Tibial nerve (tissue), 4 donors: ENCODE results near the gene DTNBP1. TPM values are rescaled to one million over a fixed set of nuclear protein-coding genes. Genes with fewer than 3 reads are reported as not detected.

Source experiments
- DNase-seq, 2 donors: peaks; one replicate each; pipeline ENCODE4 v3.0.0-alpha.2; 2019; ENCODE audit warnings: low spot score in 2 of 2
- H3K27ac ChIP-seq, 4 donors: fragments of 200-600 bp; sonication (generic) in 3 of 4; one replicate each; pipeline ENCODE4 v1.5.1; 2017 to 2019; ENCODE audit warnings: mild to moderate bottlenecking in 1 of 4
- H3K27me3 ChIP-seq, 2 donors: fragments of 200-600 bp; sonication (generic) in 1 of 2; one replicate each; pipeline versions ENCODE4 v1.5.1 to v1.6.0; 2017 to 2019
- H3K36me3 ChIP-seq, 3 donors: fragments of 200-600 bp; sonication (generic); one replicate each; pipeline ENCODE4 v1.5.1; 2018 to 2019
- H3K4me1 ChIP-seq, 4 donors: fragments of 200-600 bp; sonication (generic) in 3 of 4; one replicate each; pipeline ENCODE4 v1.5.1; 2017 to 2019
- H3K4me3 ChIP-seq, 4 donors: fragments of 200-600 bp; sonication (generic) in 3 of 4; one replicate each; pipeline ENCODE4 v1.5.1; 2017 to 2019; ENCODE audit warnings: mild to moderate bottlenecking in 1 of 4, moderate library complexity in 1 of 4
- H3K9me3 ChIP-seq, 4 donors: fragments of 200-600 bp; sonication (generic) in 3 of 4; one replicate each; pipeline ENCODE4 v1.5.1; 2017 to 2019
- EP300 ChIP-seq, 2 donors: sonication (generic); formaldehyde crosslinking; IDR thresholded peaks; one replicate each; pipeline ENCODE4 v1.6.1; 2017; ENCODE audit warnings: antibody characterized with exemption in 2 of 2, mild to moderate bottlenecking in 1 of 2
- POLR2A ChIP-seq, 2 donors: fragments of 450-650 bp; IDR thresholded peaks; one replicate each; pipeline ENCODE4 v1.6.1; 2017; ENCODE audit warnings: antibody characterized with exemption in 2 of 2, mild to moderate bottlenecking in 2 of 2, moderate library complexity in 2 of 2
- WGBS, 2 donors: methylation state at CpG; one replicate each; pipeline ENCODE4 v1.1.5; 2018; 5-methylcytosine and 5-hydroxymethylcytosine counted together
- total RNA-seq, 4 donors: library from RNA; depleted of rRNA; stranded (reverse); fragments of >200 nt; gene quantifications; one replicate each; pipeline ENCODE4 v1.1.0, GENCODE V29; 2016
- TF ChIP-seq, protein P1 (sequence below), 5 experiments: fragments of 200-600 bp in 3 of 5; fragments of 450-650 bp in 2 of 5; sonication (generic) in 3 of 5; IDR thresholded peaks; one replicate each; pipeline ENCODE4 v1.5.1; 2016 to 2019; ENCODE audit warnings: antibody characterized with exemption in 5 of 5, mild to moderate bottlenecking in 3 of 5, moderate library complexity in 2 of 5

DTNBP1 gene
- total RNA-seq, 4 donors from 2014 or later, result 14.7 to 36.6 (median 16.1) TPM

DNA sequence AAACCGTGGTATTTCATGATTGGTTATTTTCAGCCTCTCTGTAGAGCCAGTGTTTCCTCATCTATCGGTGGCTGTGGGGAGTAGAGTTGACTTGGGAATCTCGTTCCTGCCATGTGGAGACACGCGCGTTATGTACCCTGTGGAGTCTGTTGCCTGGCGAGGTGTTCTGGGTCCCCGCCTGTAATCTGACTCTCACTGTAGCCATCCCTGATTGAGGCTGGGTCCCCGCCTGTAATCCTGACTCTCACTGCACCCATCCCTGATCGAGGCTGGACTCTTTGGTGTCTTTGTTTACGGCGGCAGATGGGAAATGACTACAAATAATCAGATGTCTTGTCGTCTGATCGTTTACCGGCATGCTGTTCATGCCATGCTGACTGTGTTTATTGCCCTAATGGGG is 153.9 kb downstream of the DTNBP1 start:
- no peaks in the 10 kb centered on the region for H3K27me3 ChIP-seq
- H3K4me3 ChIP-seq, result no peak overlapping the region
- TF ChIP-seq, protein P1, sequence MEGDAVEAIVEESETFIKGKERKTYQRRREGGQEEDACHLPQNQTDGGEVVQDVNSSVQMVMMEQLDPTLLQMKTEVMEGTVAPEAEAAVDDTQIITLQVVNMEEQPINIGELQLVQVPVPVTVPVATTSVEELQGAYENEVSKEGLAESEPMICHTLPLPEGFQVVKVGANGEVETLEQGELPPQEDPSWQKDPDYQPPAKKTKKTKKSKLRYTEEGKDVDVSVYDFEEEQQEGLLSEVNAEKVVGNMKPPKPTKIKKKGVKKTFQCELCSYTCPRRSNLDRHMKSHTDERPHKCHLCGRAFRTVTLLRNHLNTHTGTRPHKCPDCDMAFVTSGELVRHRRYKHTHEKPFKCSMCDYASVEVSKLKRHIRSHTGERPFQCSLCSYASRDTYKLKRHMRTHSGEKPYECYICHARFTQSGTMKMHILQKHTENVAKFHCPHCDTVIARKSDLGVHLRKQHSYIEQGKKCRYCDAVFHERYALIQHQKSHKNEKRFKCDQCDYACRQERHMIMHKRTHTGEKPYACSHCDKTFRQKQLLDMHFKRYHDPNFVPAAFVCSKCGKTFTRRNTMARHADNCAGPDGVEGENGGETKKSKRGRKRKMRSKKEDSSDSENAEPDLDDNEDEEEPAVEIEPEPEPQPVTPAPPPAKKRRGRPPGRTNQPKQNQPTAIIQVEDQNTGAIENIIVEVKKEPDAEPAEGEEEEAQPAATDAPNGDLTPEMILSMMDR (IDR thresholded peaks at IDR 0.05), result no peak
- TF ChIP-seq EP300 (IDR thresholded peaks at IDR 0.05) (no peak), POLR2A (IDR thresholded peaks at IDR 0.05) (no peak)
- H3K27ac ChIP-seq, result no peak overlapping the region
- WGBS, 2 donors, result 92 to 93% methylated on average over 15 of the region's 15 CpGs
- no peaks in the 10 kb centered on the region for H3K9me3 ChIP-seq
- H3K4me1 ChIP-seq, result peaks cover 0 to 26% (median 13%) of the 10 kb centered on the region in 4 donors
- peaks cover 0 to 69% (median 0%) of the 10 kb centered on the region in 3 donors for H3K36me3 ChIP-seq
- no peak for DNase-seq

- WGBS, 2 donors, result 89 to 90% methylated on average over 6 of the region's 6 CpGs
- Histone ChIP-seq H3K4me3 (no peak overlapping the region), H3K27me3 (no peaks in the 10 kb centered on the region), H3K36me3 (peaks cover 0 to 64% (median 0%) of the 10 kb centered on the region in 3 donors), H3K27ac (no peak overlapping the region), H3K9me3 (no peaks in the 10 kb centered on the region), H3K4me1 (peaks cover 0 to 30% (median 16%) of the 10 kb centered on the region in 4 donors)
- no peak for DNase-seq
- TF ChIP-seq POLR2A (IDR thresholded peaks at IDR 0.05) (no peak), EP300 (IDR thresholded peaks at IDR 0.05) (no peak)
- TF ChIP-seq, protein P1 (IDR thresholded peaks at IDR 0.05), result no peak
These were observed 154.4 kb downstream of the DTNBP1 start for GRCh38 chr6:15508441-15508871.

- TF ChIP-seq POLR2A (IDR thresholded peaks at IDR 0.05), result no peak
- TF ChIP-seq EP300 (IDR thresholded peaks at IDR 0.05), result no peak
- TF ChIP-seq, protein P1 (IDR thresholded peaks at IDR 0.05), result no peak
- no peaks in the 10 kb centered on the region for H3K9me3 ChIP-seq
- DNase-seq, result no peak
- H3K27ac ChIP-seq, result no peak overlapping the region
- H3K4me1 ChIP-seq, result peaks cover 0 to 38% (median 19%) of the 10 kb centered on the region in 4 donors
- no peak overlapping the region for H3K4me3 ChIP-seq
- peaks cover 0 to 57% (median 0%) of the 10 kb centered on the region in 3 donors for H3K36me3 ChIP-seq
- 81 to 84% methylated on average over 14 of the region's 14 CpGs for WGBS, 2 donors
- no peaks in the 10 kb centered on the region for H3K27me3 ChIP-seq
These were observed 155.1 kb downstream of the DTNBP1 start for GRCh38 chr6:15507746-15508145.

DNA sequence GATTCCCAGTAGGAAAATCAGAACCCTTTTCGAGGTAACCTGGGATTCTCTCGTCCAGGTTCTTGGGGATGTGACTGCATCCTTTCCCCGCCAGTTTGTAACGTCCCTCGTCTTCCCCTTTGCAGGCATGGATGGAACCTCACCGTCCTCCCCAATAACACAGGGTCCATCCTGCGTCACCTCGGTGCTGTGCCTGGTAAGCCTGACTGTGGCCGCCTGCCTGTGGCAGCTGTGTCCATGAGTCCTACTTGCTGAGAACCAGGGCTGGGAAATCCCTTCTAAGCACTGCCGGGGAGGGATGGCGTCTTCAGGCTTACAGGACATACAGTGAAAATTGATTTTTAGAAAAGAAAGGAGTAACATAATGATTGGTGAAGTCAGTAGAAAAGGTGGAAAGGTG is 155.6 kb downstream of the DTNBP1 start:
- no peak for DNase-seq
- H3K9me3 ChIP-seq, result no peaks in the 10 kb centered on the region
- peaks cover 0 to 52% (median 0%) of the 10 kb centered on the region in 3 donors for H3K36me3 ChIP-seq
- 97 to 99% methylated on average over 11 of the region's 11 CpGs for WGBS, 2 donors
- no peak overlapping the region for H3K4me3 ChIP-seq
- no peak overlapping the region for H3K27ac ChIP-seq
- TF ChIP-seq POLR2A (IDR thresholded peaks at IDR 0.05), result no peak
- no peak for TF ChIP-seq EP300 (IDR thresholded peaks at IDR 0.05)
- TF ChIP-seq, protein P1 (IDR thresholded peaks at IDR 0.05), result no peak
- H3K4me1 ChIP-seq, result peaks cover 0 to 43% (median 22%) of the 10 kb centered on the region in 4 donors
- H3K27me3 ChIP-seq, result no peaks in the 10 kb centered on the region

GRCh38 chr6:15506066-15506465 is 156.8 kb downstream of the DTNBP1 start:
- no peaks in the 10 kb centered on the region for H3K9me3 ChIP-seq
- H3K27me3 ChIP-seq, result no peaks in the 10 kb centered on the region
- TF ChIP-seq POLR2A (IDR thresholded peaks at IDR 0.05), result no peak
- TF ChIP-seq EP300 (IDR thresholded peaks at IDR 0.05), result no peak
- TF ChIP-seq, protein P1 (IDR thresholded peaks at IDR 0.05), result no peak
- peak overlapping the region in 2 of 4 donors; percentile 56 to 86 for H3K27ac ChIP-seq
- no peak for DNase-seq
- 81 to 83% methylated on average over 7 of the region's 7 CpGs for WGBS, 2 donors
- H3K36me3 ChIP-seq, result peaks cover 0 to 52% (median 0%) of the 10 kb centered on the region in 3 donors
- peaks cover 0 to 53% (median 25%) of the 10 kb centered on the region in 4 donors for H3K4me1 ChIP-seq
- H3K4me3 ChIP-seq, result no peak overlapping the region
